Neural cell (in vitro differentiated cells): ENCODE data around the gene SNAPC2. TPM values are rescaled to one million over a fixed set of nuclear protein-coding genes. Genes with fewer than 3 reads are reported as not detected.

Experiments used
- H2AFZ ChIP-seq: fragments of 200-600, 300-800 bp; sonication (generic), shearing (Covaris generic); 2 replicates; pipeline ENCODE4 v1.6.0; 2014; ENCODE audit warnings: low read depth, mild to moderate bottlenecking, antibody characterized with exemption, low read length, moderate library complexity
- H3F3A ChIP-seq: fragments of 200-600 bp; shearing (Covaris generic); 2 replicates; pipeline ENCODE4 v1.6.1; 2016; ENCODE audit warnings: mild to moderate bottlenecking, moderate library complexity, mixed read lengths, antibody characterized with exemption, low read length; ENCODE audit not compliant: insufficient read depth, poor library complexity, severe bottlenecking
- H3K27ac ChIP-seq: fragments of 200-600, 300-800 bp; sonication (generic), shearing (Covaris generic); 2 replicates; pipeline ENCODE4 v1.5.1; 2014; ENCODE audit warnings: mild to moderate bottlenecking, low read length, moderate library complexity
- H3K27me3 ChIP-seq: fragments of 300-800, 200-600 bp; sonication (generic), shearing (Covaris generic); 2 replicates; pipeline ENCODE4 v1.6.0; 2014; ENCODE audit warnings: mild to moderate bottlenecking, low read depth, low read length, moderate library complexity; ENCODE audit not compliant: insufficient read depth
- H3K36me3 ChIP-seq: fragments of 300-800, 200-600 bp; sonication (generic), shearing (Covaris generic); 2 replicates; pipeline ENCODE4 v1.5.1; 2014; ENCODE audit warnings: mild to moderate bottlenecking, antibody characterized with exemption, low read length, moderate library complexity; ENCODE audit not compliant: insufficient read depth
- H3K4me2 ChIP-seq: fragments of 300-800, 200-600 bp; sonication (generic), shearing (Covaris generic); 2 replicates; pipeline ENCODE4 v1.6.0; 2014; ENCODE audit warnings: mild to moderate bottlenecking, low read length
- H3K4me3 ChIP-seq: fragments of 300-800, 200-600 bp; sonication (generic), shearing (Covaris generic); 2 replicates; pipeline ENCODE4 v1.5.1; 2014; ENCODE audit warnings: mild to moderate bottlenecking, low read length, moderate library complexity
- H3K79me2 ChIP-seq: fragments of 200-600 bp; shearing (Covaris generic); replicated peaks from 2 replicates; pipeline ENCODE4 v1.6.0; 2014; ENCODE audit warnings: mild to moderate bottlenecking, low read length, moderate library complexity; ENCODE audit not compliant: insufficient read depth
- H3K9ac ChIP-seq: fragments of 300-800, 200-600 bp; sonication (generic), shearing (Covaris generic); 2 replicates; pipeline ENCODE4 v1.6.1; 2016; ENCODE audit warnings: mild to moderate bottlenecking, low read length, mixed read lengths
- H3K9me2 ChIP-seq: fragments of 200-600 bp; shearing (Covaris generic); 2 replicates; pipeline ENCODE4 v1.6.1; 2016; ENCODE audit warnings: mild to moderate bottlenecking, low read length, mixed read lengths; ENCODE audit not compliant: insufficient read depth
- H3K9me3 ChIP-seq: fragments of 200-600, 300-800 bp; sonication (generic), shearing (Covaris generic); 2 replicates; pipeline ENCODE4 v1.6.1; 2016; ENCODE audit warnings: mild to moderate bottlenecking, mixed run types, low read length, moderate library complexity, mixed read lengths
- H4K20me1 ChIP-seq: fragments of 200-600 bp; shearing (Covaris generic); 2 replicates; pipeline ENCODE4 v1.6.1; 2016; ENCODE audit warnings: mild to moderate bottlenecking, mixed run types; ENCODE audit not compliant: insufficient read depth
- EP300 ChIP-seq: fragments of 450-650 bp; conservative IDR thresholded peaks from 2 replicates; pipeline ENCODE4 v1.6.1; 2014; ENCODE audit warnings: antibody characterized with exemption, mild to moderate bottlenecking, moderate library complexity; ENCODE audit not compliant: poor library complexity, severe bottlenecking
- EZH2 ChIP-seq: fragments of 200-600, 300-800 bp; shearing (Covaris generic), sonication (generic); IDR thresholded peaks from 2 replicates; pipeline ENCODE4 v1.6.1; 2014; ENCODE audit warnings: antibody characterized with exemption, low read length, borderline replicate concordance, mild to moderate bottlenecking; ENCODE audit not compliant: insufficient read depth, poor library complexity, severe bottlenecking
- MXI1 ChIP-seq: fragments of 450-650 bp; conservative IDR thresholded peaks from 2 replicates; pipeline ENCODE4 v1.6.1; 2014; ENCODE audit warnings: antibody characterized with exemption, mild to moderate bottlenecking; ENCODE audit not compliant: poor library complexity, severe bottlenecking
- POLR2AphosphoS5 ChIP-seq: IDR thresholded peaks from 2 replicates; pipeline ENCODE4 v1.6.1; 2012
- RAD21 ChIP-seq: fragments of 450-650 bp; conservative IDR thresholded peaks from 2 replicates; pipeline ENCODE4 v1.6.1; 2014; ENCODE audit warnings: antibody characterized with exemption, mild to moderate bottlenecking, moderate library complexity
- SMC3 ChIP-seq: fragments of 450-650 bp; conservative IDR thresholded peaks from 2 replicates; pipeline ENCODE4 v1.6.1; 2014; ENCODE audit warnings: antibody characterized with exemption, mild to moderate bottlenecking, moderate library complexity; ENCODE audit not compliant: poor library complexity
- TAF1 ChIP-seq: IDR thresholded peaks from 2 replicates; pipeline ENCODE4 v1.6.1; 2012; ENCODE audit warnings: low read depth
- polyA plus RNA-seq: library from polyadenylated mRNA; depleted of rRNA; stranded (reverse); fragments of >200 nt; gene quantifications from 2 replicates; pipeline ENCODE4 v1.2.3, GENCODE V29; 2014
- TF ChIP-seq, protein P1 (sequence below): fragments of 450-650 bp; IDR thresholded peaks from 2 replicates; pipeline ENCODE4 v1.5.1; 2014; ENCODE audit warnings: antibody characterized with exemption, mild to moderate bottlenecking, moderate library complexity; ENCODE audit not compliant: poor library complexity, severe bottlenecking
- TF ChIP-seq, protein P2 (sequence below): IDR thresholded peaks from 2 replicates; pipeline ENCODE4 v1.6.1; 2012; ENCODE audit warnings: borderline replicate concordance

The SNAPC2 gene
- polyA plus RNA-seq, 1 donor from 2014 or later = 12.8 TPM

DNA sequence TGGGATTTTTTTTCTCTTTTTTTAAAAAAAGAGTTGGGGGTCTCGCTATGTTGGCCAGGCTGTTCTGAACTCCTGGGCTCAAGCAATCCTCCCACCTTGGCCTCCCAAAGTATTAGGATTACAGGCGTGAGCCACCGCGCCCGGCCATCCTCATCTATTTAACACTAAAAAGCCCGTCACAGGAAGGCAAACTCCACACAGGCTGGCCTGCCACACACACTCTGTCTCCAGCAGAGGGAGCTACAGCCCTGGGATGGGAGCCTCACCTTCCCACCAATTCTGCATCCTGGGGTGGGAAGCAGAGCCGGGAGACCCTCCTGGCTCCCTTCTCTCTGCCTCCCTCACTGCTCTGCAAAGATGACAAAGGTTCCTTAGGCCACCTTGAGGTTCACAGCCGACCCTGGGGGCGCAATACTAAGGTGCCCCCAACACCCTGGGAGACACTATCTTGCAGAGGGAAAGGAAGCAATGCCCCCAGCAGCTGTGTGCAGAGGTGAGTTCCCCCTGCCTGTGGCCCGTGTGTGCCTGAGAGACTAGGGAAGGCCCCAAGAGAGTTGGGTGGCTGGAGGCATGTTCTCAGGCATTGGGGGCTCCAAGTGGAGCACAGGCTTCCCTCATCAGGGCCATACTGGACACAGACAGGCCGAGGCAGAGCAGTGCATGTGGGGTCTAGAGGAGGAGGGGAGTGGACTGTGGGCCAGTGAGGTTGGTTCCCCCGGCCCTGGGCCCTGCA, 50.7 kb downstream of the SNAPC2 start:
- Histone ChIP-seq H3F3A (no peaks in the 10 kb centered on the region), H3K4me2 (no peak overlapping the region), H4K20me1 (no peaks in the 10 kb centered on the region), H3K27ac (no peak overlapping the region), H3K79me2 (no peaks in the 10 kb centered on the region), H3K9me3 (no peaks in the 10 kb centered on the region), H3K27me3 (no peaks in the 10 kb centered on the region), H3K4me3 (no peak overlapping the region), H3K9ac (no peak overlapping the region), H3K9me2 (no peaks in the 10 kb centered on the region), H3K36me3 (no peaks in the 10 kb centered on the region), H2AFZ (no peak overlapping the region)
- peak; percentile 59 for TF ChIP-seq RAD21
- peak; percentile 61 for TF ChIP-seq SMC3
- TF ChIP-seq EZH2 = no peak
- TF ChIP-seq, protein P1, sequence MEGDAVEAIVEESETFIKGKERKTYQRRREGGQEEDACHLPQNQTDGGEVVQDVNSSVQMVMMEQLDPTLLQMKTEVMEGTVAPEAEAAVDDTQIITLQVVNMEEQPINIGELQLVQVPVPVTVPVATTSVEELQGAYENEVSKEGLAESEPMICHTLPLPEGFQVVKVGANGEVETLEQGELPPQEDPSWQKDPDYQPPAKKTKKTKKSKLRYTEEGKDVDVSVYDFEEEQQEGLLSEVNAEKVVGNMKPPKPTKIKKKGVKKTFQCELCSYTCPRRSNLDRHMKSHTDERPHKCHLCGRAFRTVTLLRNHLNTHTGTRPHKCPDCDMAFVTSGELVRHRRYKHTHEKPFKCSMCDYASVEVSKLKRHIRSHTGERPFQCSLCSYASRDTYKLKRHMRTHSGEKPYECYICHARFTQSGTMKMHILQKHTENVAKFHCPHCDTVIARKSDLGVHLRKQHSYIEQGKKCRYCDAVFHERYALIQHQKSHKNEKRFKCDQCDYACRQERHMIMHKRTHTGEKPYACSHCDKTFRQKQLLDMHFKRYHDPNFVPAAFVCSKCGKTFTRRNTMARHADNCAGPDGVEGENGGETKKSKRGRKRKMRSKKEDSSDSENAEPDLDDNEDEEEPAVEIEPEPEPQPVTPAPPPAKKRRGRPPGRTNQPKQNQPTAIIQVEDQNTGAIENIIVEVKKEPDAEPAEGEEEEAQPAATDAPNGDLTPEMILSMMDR = peak; percentile 63
- no peak for TF ChIP-seq POLR2AphosphoS5

DNA sequence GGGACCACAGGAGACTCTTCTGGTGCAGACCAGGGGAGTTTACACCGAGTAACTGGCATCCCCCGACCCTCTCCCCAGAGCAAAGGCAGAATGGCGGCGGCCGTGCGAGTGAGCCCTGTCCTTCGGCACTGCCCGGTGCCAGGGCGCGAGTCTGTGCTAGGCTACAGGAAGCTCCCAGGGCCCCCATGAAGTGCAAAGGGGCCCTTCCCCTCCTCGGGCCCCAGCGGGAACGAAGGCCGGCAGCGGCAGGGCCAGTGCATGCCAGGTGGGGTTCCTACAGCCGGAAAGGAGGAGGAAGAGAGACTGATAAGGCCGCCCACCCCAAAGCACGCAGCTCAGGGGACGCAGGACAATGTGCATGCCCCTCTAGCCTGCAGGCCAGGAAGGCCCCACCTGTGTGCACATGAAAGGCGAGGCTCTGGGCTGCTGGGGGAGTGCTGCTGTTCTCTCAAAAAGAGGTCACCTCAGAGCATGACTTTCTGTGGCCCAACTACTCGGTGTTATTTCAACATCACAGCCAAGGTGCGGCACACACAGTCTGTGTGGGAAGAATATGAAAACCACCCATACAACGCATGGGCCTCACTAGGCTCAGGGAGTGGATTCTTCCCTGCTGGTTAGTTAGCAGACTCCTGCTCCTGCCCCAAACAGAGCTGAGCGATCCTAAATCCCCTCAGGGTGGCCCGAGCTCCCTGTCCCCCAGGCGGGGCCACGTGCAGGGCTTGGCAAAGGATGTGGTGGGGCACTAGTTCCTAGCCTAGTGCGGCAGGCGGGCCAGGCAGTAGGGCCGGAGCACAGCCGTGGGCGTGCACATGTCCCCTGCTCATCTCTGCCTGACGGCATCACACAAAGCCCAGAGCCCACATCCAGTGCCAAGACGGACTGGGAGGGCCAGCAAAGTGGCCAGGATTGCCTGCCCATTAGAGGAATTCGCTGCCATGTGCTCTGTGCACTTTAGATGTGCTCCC, 51.7 kb downstream of the SNAPC2 start:
- Histone ChIP-seq H4K20me1 (no peaks in the 10 kb centered on the region), H3K9me2 (no peaks in the 10 kb centered on the region), H3K9ac (no peak overlapping the region), H3K27ac (no peak overlapping the region), H2AFZ (no peak overlapping the region), H3F3A (no peaks in the 10 kb centered on the region), H3K36me3 (no peaks in the 10 kb centered on the region), H3K27me3 (no peaks in the 10 kb centered on the region), H3K4me3 (no peak overlapping the region), H3K79me2 (no peaks in the 10 kb centered on the region), H3K4me2 (no peak overlapping the region), H3K9me3 (no peaks in the 10 kb centered on the region)
- TF ChIP-seq, protein P2, sequence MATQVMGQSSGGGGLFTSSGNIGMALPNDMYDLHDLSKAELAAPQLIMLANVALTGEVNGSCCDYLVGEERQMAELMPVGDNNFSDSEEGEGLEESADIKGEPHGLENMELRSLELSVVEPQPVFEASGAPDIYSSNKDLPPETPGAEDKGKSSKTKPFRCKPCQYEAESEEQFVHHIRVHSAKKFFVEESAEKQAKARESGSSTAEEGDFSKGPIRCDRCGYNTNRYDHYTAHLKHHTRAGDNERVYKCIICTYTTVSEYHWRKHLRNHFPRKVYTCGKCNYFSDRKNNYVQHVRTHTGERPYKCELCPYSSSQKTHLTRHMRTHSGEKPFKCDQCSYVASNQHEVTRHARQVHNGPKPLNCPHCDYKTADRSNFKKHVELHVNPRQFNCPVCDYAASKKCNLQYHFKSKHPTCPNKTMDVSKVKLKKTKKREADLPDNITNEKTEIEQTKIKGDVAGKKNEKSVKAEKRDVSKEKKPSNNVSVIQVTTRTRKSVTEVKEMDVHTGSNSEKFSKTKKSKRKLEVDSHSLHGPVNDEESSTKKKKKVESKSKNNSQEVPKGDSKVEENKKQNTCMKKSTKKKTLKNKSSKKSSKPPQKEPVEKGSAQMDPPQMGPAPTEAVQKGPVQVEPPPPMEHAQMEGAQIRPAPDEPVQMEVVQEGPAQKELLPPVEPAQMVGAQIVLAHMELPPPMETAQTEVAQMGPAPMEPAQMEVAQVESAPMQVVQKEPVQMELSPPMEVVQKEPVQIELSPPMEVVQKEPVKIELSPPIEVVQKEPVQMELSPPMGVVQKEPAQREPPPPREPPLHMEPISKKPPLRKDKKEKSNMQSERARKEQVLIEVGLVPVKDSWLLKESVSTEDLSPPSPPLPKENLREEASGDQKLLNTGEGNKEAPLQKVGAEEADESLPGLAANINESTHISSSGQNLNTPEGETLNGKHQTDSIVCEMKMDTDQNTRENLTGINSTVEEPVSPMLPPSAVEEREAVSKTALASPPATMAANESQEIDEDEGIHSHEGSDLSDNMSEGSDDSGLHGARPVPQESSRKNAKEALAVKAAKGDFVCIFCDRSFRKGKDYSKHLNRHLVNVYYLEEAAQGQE = no peak
- TF ChIP-seq POLR2AphosphoS5 (no peak), EZH2 (no peak), TAF1 (no peak), RAD21 (no peak), MXI1 (no peak), EP300 (no peak), SMC3 (no peak)
- TF ChIP-seq, protein P1 = no peak
